ENCODE results near the gene RGS9BP.

- TF ChIP-seq YY1 (IDR thresholded peaks at IDR 0.05; ENCODE audit: insufficient read depth, insufficient read length) (no peak), ZNF274 (IDR thresholded peaks at IDR 0.05; ENCODE audit: low read depth, low read length) (no peak), SUZ12 (IDR thresholded peaks at IDR 0.05; ENCODE audit: extremely low read depth, insufficient read depth, insufficient read length) (no peak)
Observed at GRCh38 chr19:32662186-32662585, 13.5 kb upstream of the RGS9BP start.
